ENCODE data around the gene TAF15. TPM values are rescaled to one million over a fixed set of nuclear protein-coding genes. Genes with fewer than 3 reads are reported as not detected.

TAF15 gene
- total RNA-seq, 4 donors from 2014 or later, result 52.0 to 149 (median 58.8) TPM

DNA sequence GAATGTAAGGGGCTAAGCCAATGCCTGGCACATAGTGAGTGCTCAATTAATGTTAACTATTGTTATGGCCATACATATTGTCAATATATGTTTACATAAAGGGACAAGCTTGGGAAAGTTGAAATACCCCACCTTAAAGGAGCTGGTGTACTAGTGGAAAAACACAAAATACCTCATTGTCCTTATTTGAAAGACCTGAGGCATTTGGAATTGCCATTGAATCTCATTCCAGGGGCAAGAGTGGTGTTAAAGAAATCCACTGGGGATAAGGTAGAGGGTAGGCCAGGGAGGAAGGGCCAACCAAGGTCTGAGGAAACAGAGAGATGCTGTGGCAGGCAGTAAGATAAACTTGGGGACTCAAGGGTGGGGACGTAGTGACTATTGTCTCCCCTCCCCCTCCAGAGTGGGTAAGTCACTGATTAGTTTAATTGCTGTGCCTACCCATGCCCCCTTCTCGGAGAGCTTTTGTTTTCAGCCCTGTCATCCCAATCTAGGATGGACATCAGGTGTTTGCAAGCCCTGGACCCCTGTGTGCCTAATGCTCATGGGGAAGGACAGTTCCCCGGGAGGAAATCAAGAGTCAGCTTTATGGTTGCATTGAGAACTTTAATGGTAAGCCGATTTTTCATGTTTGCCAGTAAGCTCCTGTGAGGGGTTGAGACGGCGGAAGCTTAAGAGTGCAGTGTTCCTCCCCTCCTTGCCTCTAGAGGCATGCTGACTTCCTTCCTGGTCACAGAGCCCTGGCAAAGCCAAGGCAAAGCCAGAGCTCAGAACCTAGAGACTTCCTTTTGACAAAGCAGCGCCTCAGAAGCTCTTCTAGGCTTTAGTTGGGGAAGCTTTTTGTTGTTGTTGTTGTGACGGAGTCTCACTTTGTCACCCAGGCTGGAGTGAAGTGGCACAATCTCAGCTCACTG lies 61.9 kb downstream of the TAF15 start:
- Histone ChIP-seq H3K4me1 (no peaks in the 10 kb centered on the region), H3K9me3 (no peaks in the 10 kb centered on the region), H3K36me3 (no peaks in the 10 kb centered on the region), H3K27me3 (no peaks in the 10 kb centered on the region), H3K4me3 (no peak overlapping the region), H3K27ac (no peak overlapping the region)
- WGBS, result 70% methylated on average over 8 of the region's 8 CpGs
- DNase-seq (ENCODE audit: low spot score in 2 of 2), result no peak
- TF ChIP-seq, protein P1, sequence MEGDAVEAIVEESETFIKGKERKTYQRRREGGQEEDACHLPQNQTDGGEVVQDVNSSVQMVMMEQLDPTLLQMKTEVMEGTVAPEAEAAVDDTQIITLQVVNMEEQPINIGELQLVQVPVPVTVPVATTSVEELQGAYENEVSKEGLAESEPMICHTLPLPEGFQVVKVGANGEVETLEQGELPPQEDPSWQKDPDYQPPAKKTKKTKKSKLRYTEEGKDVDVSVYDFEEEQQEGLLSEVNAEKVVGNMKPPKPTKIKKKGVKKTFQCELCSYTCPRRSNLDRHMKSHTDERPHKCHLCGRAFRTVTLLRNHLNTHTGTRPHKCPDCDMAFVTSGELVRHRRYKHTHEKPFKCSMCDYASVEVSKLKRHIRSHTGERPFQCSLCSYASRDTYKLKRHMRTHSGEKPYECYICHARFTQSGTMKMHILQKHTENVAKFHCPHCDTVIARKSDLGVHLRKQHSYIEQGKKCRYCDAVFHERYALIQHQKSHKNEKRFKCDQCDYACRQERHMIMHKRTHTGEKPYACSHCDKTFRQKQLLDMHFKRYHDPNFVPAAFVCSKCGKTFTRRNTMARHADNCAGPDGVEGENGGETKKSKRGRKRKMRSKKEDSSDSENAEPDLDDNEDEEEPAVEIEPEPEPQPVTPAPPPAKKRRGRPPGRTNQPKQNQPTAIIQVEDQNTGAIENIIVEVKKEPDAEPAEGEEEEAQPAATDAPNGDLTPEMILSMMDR (IDR thresholded peaks at IDR 0.05), result no peak
- TF ChIP-seq EP300 (IDR thresholded peaks at IDR 0.05) (no peak), POLR2AphosphoS5 (IDR thresholded peaks at IDR 0.05) (no peak), POLR2A (IDR thresholded peaks at IDR 0.05) (no peak)

DNA sequence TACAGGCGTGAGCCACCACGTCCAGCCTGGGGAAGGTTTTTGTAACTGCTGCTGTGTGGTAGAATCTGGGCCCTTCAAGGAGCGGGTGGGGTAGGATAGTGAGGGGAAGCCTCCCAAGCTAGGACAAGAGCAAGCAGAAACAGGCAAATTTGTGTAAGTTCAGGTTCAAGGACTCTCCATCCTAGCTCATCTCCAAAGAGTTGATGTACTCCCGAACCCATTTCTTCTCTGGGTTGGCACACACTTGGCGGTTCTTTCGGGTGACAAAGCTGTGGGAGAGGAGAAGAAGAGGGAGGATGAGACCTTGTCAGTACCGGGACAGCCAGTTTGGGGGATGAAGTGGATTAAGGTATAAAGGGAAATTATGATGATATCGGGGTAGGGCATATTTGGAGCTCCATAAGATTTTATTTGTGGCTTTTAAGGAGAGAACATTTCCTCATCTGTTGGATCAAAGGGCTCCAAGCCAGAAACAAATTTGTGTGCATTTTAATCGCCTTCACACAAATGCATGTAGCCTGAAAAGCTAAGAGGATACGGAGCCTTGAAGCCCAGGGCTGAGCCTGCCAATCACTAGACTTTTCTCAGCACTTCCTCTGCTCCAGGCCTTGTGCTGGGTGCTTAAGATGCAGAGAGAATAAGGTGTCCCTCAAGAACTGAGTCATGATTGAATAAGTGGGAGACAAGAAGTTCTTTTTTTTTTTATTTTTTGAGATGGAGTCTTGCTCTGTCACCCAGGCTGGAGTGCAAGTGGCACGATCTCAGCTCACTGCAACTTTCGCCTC lies 63.1 kb downstream of the TAF15 start:
- H3K9me3 ChIP-seq, result no peaks in the 10 kb centered on the region
- H3K4me1 ChIP-seq, result no peaks in the 10 kb centered on the region
- H3K4me3 ChIP-seq, result no peak overlapping the region
- no peaks in the 10 kb centered on the region for H3K36me3 ChIP-seq
- H3K27ac ChIP-seq, result no peak overlapping the region
- no peak for DNase-seq (ENCODE audit: low spot score in 2 of 2)
- no peak for TF ChIP-seq EP300 (IDR thresholded peaks at IDR 0.05)
- TF ChIP-seq, protein P1 (IDR thresholded peaks at IDR 0.05), result no peak
- TF ChIP-seq POLR2A (IDR thresholded peaks at IDR 0.05), result no peak
- TF ChIP-seq POLR2AphosphoS5 (IDR thresholded peaks at IDR 0.05), result no peak
- 95% methylated on average over 12 of the region's 12 CpGs for WGBS
- no peaks in the 10 kb centered on the region for H3K27me3 ChIP-seq

DNA sequence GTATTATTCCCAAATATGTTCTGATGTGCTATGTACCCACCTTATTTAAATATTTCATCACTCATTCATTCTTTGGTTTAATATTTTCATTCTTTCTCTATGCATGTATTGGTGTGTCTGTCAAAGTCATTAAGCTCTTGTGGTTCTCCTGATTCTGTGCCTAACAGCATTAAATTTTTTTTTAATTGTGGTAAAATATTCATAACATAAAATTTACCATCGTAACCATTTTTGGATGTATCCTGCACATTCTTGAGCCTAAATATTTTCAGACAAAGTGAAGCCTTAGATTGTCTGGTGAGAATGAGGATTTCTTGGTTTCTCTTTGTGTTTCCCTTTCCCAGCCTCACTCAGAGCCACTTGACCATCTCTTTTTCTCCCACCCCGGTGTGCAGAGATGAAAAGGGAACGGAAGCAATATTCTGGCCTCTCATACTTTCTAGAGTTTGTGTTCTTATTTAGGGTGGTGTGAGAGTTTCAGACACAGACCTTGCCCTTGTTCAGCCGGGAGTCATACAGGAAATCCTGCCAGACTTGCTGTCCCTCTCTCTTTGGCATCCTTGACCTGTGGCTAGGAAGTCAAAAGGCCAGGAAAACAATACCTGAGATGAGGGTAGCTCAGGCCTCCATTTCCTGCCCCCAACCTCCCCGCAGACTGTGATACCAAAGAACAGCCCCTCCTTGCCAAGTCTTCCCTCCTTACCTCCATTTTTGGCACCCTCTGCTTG lies 66.0 kb downstream of the TAF15 start:
- WGBS, result 68% methylated on average over 5 of the region's 5 CpGs
- TF ChIP-seq POLR2AphosphoS5 (IDR thresholded peaks at IDR 0.05), result no peak
- TF ChIP-seq, protein P1 (IDR thresholded peaks at IDR 0.05), result no peak
- TF ChIP-seq POLR2A (IDR thresholded peaks at IDR 0.05), result no peak
- no peak for TF ChIP-seq EP300 (IDR thresholded peaks at IDR 0.05)
- no peak overlapping the region for H3K4me3 ChIP-seq
- no peaks in the 10 kb centered on the region for H3K4me1 ChIP-seq
- H3K27me3 ChIP-seq, result no peaks in the 10 kb centered on the region
- H3K9me3 ChIP-seq, result no peaks in the 10 kb centered on the region
- no peaks in the 10 kb centered on the region for H3K36me3 ChIP-seq
- H3K27ac ChIP-seq, result no peak overlapping the region
- DNase-seq (ENCODE audit: low spot score in 2 of 2), result no peak

DNA sequence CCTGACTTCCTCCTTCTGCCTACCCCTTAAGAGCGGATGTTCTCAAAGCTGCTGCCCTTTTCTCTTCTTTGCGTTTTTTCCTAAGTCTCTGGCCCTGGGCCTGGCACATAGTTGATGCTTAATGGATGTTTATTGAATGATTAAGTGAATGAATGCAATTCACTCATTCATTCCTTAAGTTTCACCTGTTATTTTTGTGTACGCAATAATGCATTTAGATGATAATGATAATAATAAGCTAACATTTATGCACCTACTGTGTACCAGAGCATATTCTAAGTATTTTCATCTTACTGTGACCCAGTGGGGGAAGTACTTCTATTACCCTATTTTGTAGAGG lies 66.5 kb downstream of the TAF15 start:
- TF ChIP-seq, protein P1 (IDR thresholded peaks at IDR 0.05), result no peak
- no peak for TF ChIP-seq POLR2A (IDR thresholded peaks at IDR 0.05)
- no peak for TF ChIP-seq EP300 (IDR thresholded peaks at IDR 0.05)
- no peak for TF ChIP-seq POLR2AphosphoS5 (IDR thresholded peaks at IDR 0.05)
- H3K4me3 ChIP-seq, result no peak overlapping the region

More for the DNA sequence above, 66.5 kb downstream of the TAF15 start:
- no peaks in the 10 kb centered on the region for H3K27me3 ChIP-seq
- no peak for DNase-seq (ENCODE audit: low spot score in 2 of 2)
- no peaks in the 10 kb centered on the region for H3K4me1 ChIP-seq
- H3K9me3 ChIP-seq, result no peaks in the 10 kb centered on the region
- no peaks in the 10 kb centered on the region for H3K36me3 ChIP-seq
- WGBS, result 67% methylated on average over 3 of the region's 3 CpGs
- H3K27ac ChIP-seq, result no peak overlapping the region
